Calu3 (cell line): ENCODE measurements around the gene CFAP97D1. TPM values are rescaled to one million over a fixed set of nuclear protein-coding genes. Genes with fewer than 3 reads are reported as not detected.

ENCODE experiments used
- BruUV-seq: library from RNA; stranded (reverse); fragments of 400-500 nt; replicated peaks from 2 replicates; lab custom pipeline; 2021; lab: Mats Ljungman, UMichigan
- CTCF ChIA-PET: fragments of 300-600 bp; sonication (Branson Sonifier 250); formaldehyde crosslinking; loops from one replicate; lab custom pipeline; 2022; ENCODE audit warnings: antibody characterized with exemption; lab: Charles Lee
- DNase-seq: peaks from one replicate; pipeline ENCODE4 v3.0.0; 2022
- H3K27ac Mint-ChIP-seq: one replicate; pipeline ENCODE4 v1.8.0; 2022; ENCODE audit warnings: mixed read lengths; ENCODE audit not compliant: unreplicated experiment
- H3K27me3 Mint-ChIP-seq: one replicate; pipeline ENCODE4 v1.8.0; 2022; ENCODE audit warnings: mixed read lengths; ENCODE audit not compliant: unreplicated experiment
- H3K36me3 Mint-ChIP-seq: one replicate; pipeline ENCODE4 v1.8.0; 2022; ENCODE audit warnings: mild to moderate bottlenecking, moderate library complexity, mixed read lengths; ENCODE audit not compliant: insufficient read depth, unreplicated experiment
- H3K4me1 Mint-ChIP-seq: one replicate; pipeline ENCODE4 v1.8.0; 2022; ENCODE audit warnings: mild to moderate bottlenecking, low read depth, mixed read lengths; ENCODE audit not compliant: unreplicated experiment
- H3K4me3 Mint-ChIP-seq: one replicate; pipeline ENCODE4 v1.8.0; 2022; ENCODE audit warnings: mild to moderate bottlenecking, low read depth, moderate library complexity, mixed read lengths; ENCODE audit not compliant: unreplicated experiment
- H3K9me3 Mint-ChIP-seq: one replicate; pipeline ENCODE4 v1.8.0; 2022; ENCODE audit warnings: low read depth, mixed read lengths; ENCODE audit not compliant: unreplicated experiment
- CTCF ChIP-seq: fragments of 200-600 bp; IDR thresholded peaks from one replicate; pipeline ENCODE4 v1.8.0; 2022; ENCODE audit warnings: antibody characterized with exemption; ENCODE audit not compliant: unreplicated experiment
- intact Hi-C: fragments of 100-400 bp; cut with micrococcal nuclease; formaldehyde crosslinking; loops from one replicate; pipeline ENCODE4 v1.10.0; 2022; ENCODE audit not compliant: unreplicated experiment
- total RNA-seq: library from RNA; stranded (reverse); gene quantifications from 2 replicates; pipeline ENCODE4 v1.2.3, GENCODE V29; 2022

The CFAP97D1 gene
- total RNA-seq, 1 experiment from 2014 or later = not detected

GRCh38 chr17:43758497-43759174 is 21.6 kb upstream of the CFAP97D1 start, which contains the start of gene SOST:
Gene SOST (minus strand): TSS chr17:43758791. CDS start chr17:43758741, 50 bp downstream.
- peaks cover 1% of the 10 kb centered on the region for H3K4me1 Mint-ChIP-seq
- CTCF ChIA-PET = interaction anchor here (0.6 to 5.9 kb wide), 5 partner anchors 45 to 754 kb away, joined by 3 to 43 read pairs (median 3); no protein-coding TSS in a partner anchor
- no peaks in the 10 kb centered on the region for H3K36me3 Mint-ChIP-seq
- no peaks in the 10 kb centered on the region for H3K9me3 Mint-ChIP-seq
- DNase-seq = no peak
- intact Hi-C loops = no loop called here
- peaks cover 67% of the 10 kb centered on the region for H3K27me3 Mint-ChIP-seq
- BruUV-seq = no TSS peak
- no peak for TF ChIP-seq CTCF
- no peak within 1 kb of the TSS for H3K27ac Mint-ChIP-seq
- no peak within 1 kb of the TSS for H3K4me3 Mint-ChIP-seq

- peaks cover 55% of the 10 kb centered on the region for H3K27me3 Mint-ChIP-seq
- BruUV-seq = no TSS peak
- no peaks in the 10 kb centered on the region for H3K4me1 Mint-ChIP-seq
- no peak for DNase-seq
- no peaks in the 10 kb centered on the region for H3K9me3 Mint-ChIP-seq
- no peaks in the 10 kb centered on the region for H3K36me3 Mint-ChIP-seq
- TF ChIP-seq CTCF = no peak
- no peak overlapping the region for H3K4me3 Mint-ChIP-seq
- no peak overlapping the region for H3K27ac Mint-ChIP-seq
- intact Hi-C loops = loop anchor here (1.0 to 2.0 kb wide), 2 partner anchors 66 to 183 kb away; no protein-coding TSS in a partner anchor
- CTCF ChIA-PET = interaction anchor here (0.7 to 5.9 kb wide), 7 partner anchors 26 to 184 kb away, joined by 3 to 43 read pairs (median 4); no protein-coding TSS in a partner anchor
Measured at GRCh38 chr17:43759836-43760235, 20.4 kb upstream of the CFAP97D1 start.

GRCh38 chr17:43760254-43760852 is 19.9 kb upstream of the CFAP97D1 start:
- peak; percentile 99 for TF ChIP-seq CTCF
- no peak overlapping the region for H3K27ac Mint-ChIP-seq
- H3K27me3 Mint-ChIP-seq = peaks cover 49% of the 10 kb centered on the region
- no peaks in the 10 kb centered on the region for H3K4me1 Mint-ChIP-seq
- no peak overlapping the region for H3K4me3 Mint-ChIP-seq
- intact Hi-C loops = loop anchor here (1.0 to 2.0 kb wide), 2 partner anchors 66 to 184 kb away; no protein-coding TSS in a partner anchor
- CTCF ChIA-PET = interaction anchor here (0.7 to 5.9 kb wide), 6 partner anchors 26 to 184 kb away, joined by 3 to 43 read pairs (median 4); no protein-coding TSS in a partner anchor
- no TSS peak for BruUV-seq
- no peaks in the 10 kb centered on the region for H3K36me3 Mint-ChIP-seq
- DNase-seq = peak; percentile 98
- no peaks in the 10 kb centered on the region for H3K9me3 Mint-ChIP-seq

- intact Hi-C loops = no loop called here
- no TSS peak for BruUV-seq
- Mint-ChIP-seq H3K27me3 (no peaks in the 10 kb centered on the region), H3K27ac (no peak overlapping the region), H3K36me3 (peaks cover 38% of the 10 kb centered on the region), H3K4me3 (no peak overlapping the region), H3K4me1 (no peaks in the 10 kb centered on the region), H3K9me3 (no peaks in the 10 kb centered on the region)
- TF ChIP-seq CTCF = peak; percentile 83
- DNase-seq = peak; percentile 56
- CTCF ChIA-PET = interaction anchor here (0.6 to 3.1 kb wide), 5 partner anchors 39 to 459 kb away, joined by 3 to 12 read pairs (median 4); partner anchors contain the start of gene CD300LG
Measured at GRCh38 chr17:43766413-43767052, 13.7 kb upstream of the CFAP97D1 start.
